ENCODE results near the gene CPNE5.

Gene CPNE5

DNA sequence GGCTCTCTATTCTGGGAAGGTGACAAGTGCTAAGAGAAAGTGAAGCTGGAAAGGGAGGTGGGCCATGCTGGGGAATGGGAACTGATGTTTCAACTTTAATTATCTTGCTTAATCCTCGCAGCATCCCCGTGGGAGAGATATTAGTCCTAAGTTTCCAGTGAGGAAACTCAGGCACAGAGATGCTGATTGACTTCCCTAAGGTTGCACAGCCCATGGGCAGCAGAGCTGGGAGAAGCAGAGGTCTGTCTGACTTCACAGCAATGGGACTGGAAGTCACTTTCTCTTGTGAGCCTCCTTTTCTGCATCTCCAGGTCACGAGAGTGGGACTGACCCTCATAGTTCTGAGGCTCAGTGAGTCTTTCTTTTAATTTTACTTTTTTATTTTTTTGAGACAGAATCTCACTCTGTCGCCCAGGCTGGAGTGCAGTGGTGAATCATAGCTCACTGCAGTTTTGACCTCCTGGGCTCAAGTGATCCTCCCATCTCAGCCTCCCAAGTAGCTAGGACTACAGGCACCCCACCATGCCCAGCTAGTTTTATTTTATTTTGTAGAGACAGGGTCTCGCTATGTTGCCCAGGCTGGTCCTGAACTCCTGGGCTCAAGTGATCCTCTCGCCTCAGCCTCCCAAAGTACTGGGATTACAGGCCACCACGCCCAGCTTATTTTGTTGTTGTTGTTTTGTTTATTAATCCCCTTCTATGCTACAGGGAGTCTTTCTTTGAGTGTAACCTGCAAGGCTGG lies 139.0 kb downstream of the CPNE5 start:
- DNase-seq (ENCODE audit: low read depth), result no peak

DNA sequence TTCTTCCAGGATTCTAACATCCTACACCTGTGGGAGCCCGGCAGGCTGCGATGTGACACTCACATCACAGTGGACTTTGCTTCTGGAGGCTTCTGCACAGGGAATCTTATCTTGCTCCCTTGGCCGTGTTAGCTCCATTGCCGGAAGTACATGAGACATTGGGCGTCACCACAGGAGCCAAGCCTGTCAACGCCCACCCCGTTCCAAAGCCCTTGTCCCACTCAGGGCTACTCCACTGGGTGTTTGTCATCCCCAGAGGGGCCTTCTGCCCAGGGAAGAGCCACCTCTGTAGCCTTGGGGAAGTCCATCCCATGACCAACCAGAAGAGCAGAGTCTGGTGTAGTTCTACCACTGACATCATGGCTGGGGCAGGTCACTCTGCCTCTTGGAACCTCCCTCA lies 139.9 kb downstream of the CPNE5 start:
- no peak for DNase-seq (ENCODE audit: low read depth)

DNA sequence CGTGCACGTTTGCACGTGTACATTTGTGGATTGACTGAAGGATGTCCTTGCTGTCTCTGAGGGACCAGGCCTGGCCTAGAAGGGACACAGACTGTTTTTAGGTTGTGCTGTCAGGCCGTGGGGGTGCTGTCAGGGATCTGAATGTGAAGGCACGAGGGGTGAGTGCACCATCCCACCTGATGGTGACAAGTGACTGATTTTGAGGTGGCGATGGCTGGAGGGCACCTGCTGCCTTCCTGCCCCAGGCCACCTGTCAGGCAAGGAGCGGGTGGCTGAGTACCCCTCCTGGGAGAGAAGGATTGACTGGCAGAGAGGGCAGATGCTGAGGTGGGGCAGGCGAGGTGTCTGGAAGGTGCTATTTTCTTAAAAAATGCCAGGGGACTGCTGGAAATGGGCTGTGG lies 140.4 kb downstream of the CPNE5 start:
- no peak for DNase-seq (ENCODE audit: low read depth)

DNA sequence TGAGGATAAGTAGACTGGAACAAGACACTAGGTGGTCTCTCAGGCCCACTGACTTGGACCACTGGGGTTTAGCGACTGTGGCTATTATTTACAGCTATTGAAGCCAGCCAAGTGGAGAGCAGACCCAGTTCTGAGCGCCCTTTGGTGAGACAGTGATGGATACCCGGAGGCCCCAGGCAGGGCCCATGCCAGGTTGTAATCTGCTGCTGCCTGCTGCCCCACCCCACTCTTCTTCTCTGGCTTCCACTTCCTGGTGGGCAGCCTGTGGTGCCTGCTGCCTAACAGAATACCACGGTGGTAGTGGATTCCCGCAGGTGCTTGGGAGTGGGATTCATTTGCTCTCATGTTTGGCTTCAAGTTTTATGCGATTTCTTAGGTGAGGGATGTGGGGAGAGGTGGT lies 141.0 kb downstream of the CPNE5 start:
- no peak for DNase-seq (ENCODE audit: low read depth)

DNA sequence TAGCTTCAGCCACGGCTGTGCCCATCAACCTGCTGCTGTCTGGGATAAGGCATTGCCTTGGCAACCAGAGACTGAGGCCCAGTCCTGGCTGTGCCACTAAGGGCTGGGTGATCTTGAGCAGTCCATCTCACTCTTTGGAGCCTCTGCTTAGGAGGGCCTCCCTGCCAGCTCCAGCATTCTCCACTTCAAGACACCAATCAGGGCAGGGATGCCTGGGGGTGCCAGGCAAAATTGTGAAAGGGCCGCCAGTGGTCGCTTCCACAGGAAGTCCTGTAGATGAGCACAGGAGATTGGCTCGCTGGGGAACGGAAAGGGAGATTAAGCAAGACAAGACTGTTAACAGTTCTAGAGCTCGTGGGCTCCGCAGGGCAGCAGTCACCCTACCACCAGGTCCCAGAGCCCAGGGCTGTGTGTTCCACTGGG lies 141.8 kb downstream of the CPNE5 start, which contains the start of gene RAB44:
TSS of gene RAB44 (plus strand) at position 346 of the 423 bp plus-strand sequence. CDS start 6,410 bp downstream, outside the sequence.
- DNase-seq (ENCODE audit: low read depth), result no peak

DNA sequence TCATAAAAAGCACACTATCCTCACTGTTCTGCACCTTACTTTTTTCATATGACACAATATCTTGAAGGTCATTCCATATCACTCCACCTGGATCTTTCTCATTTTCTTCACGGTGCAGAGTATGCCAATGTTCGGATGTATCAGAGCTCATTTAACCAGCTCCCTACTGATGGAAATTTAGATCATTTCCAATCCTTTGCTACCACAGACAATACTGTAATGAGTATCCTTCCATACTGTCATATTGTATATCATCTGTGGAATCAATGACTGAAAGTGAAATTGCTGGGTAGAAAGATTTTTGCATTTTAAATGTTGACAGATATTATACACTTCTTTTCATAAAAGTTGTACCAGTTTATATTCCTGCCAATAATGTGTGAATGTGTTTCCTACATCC lies 143.8 kb downstream of the CPNE5 start:
- no peak for DNase-seq (ENCODE audit: low read depth)

DNA sequence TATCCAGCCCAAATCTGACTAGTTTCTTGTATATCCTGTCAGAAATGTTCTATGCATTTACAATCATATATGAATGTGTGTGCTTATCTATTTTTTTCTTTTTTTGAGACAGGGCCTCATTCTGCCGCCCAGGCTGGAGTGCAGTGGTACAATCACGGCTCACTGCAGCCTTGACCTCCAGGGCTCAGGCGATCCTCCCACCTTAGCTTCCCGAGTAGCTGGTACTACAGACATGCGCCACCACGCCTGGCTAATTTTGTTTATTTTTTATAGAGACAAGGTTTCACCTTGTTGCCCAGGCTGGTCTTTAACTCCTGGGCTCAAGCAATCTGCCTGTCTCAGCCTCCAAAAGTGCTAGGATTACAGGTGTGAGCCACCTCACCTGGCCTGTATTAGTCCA lies 144.6 kb downstream of the CPNE5 start:
- no peak for DNase-seq (ENCODE audit: low read depth)

DNA sequence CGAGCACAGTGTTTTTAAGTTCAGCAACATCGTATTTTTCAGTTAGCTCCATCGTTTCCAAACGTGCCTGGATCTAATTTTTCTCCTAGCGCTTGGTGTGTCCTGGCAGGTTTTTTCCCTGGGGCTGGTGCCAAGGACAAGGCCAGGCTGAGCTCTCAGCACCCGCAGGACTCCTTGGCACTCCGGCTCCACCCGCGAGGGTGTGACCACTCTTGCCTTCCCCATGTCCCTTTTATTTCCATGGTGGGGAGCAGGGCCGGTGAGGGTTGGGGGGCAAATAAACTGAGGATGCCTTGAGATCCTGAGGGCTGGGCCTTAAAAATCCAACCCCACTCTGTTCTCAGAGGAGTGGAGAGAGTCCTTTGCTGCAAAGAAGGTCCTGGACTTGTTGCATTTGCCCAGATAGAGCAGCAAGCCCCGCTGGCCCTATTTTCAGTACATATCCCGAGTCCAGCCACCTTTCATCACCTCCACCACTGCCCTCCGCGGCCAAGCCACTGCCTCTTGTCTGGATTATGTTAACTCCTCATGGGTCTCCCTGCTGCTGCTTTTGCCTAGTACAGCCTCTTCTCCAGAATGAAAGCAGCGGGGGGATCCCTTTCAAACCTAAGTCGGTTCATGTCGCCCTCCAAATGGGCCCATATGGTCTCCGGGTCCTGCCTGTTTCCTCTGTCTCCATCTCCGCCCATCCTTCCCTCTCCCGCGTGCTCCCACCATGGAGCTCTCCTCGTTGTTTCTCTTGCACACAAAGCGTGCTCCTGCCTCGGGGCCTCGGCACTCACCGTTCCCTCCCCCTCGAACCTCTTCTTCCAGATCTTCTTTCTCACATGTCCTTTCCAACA lies 146.2 kb downstream of the CPNE5 start:
- DNase-seq (ENCODE audit: low read depth), result no peak

DNA sequence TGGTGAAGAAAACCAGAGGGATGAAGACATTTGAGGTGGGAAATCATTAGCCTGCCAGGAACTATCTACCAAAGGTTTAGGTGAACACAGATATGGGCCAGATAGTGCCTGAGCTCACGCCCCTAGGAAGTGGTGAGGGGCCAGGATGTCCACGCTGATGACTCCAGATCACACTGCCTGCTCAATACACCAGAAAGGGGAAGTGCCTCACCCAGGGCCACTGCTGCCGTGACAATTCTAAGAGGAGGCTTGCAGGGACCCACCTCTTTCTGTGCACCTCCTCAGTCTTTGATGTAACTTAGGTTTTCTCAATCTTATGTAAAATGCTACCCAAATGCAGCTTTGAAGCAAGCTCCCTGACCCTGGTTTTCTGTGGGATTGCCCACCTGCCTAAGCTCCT lies 147.0 kb downstream of the CPNE5 start:
- DNase-seq (ENCODE audit: low read depth), result no peak

DNA sequence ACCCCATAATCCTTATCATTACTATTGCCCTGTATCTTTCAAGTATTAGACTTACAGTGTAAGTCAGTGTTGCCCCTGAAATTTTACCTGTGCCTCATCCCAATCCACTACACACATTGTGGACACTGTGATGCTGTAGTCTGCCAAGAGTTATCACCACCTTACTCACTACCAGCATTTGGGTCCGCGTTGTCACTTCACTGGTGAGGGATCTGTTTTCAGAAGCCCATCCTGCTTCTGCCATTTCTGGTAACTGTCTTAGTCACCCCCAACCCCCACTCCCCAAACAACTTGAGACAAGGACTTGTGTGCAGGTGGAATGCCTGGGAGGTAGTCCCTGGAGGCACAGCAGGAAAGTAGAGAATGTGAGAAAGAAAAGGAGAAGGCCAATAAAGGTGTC lies 147.6 kb downstream of the CPNE5 start:
- no peak for DNase-seq (ENCODE audit: low read depth)

DNA sequence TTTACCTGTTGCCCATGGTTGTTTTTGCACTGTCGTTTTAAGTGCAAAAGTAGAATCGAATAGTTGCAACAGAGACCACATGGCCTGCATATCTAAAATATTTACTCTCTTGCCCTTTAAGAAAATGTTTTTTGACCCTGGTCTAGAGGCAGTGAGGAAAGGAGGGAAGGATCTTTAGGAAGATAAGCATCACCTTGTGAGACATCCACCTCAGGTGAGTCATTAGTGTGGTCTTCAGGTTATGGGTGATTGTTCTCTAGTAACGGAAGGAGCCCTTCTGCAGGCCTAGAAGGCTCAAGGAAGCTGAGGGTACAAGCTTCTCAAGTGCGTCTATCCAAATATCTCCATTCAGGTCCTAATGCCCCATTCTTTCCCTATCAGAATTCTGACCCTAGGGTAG lies 148.2 kb downstream of the CPNE5 start:
- DNase-seq (ENCODE audit: low read depth), result no peak

Measured in GM04503 (cell line).